HAP-1 (cell line): Measurements from ENCODE around the gene LRRC28.

Source experiments
- DNase-seq, 2 experiments: peaks; one replicate each; pipeline ENCODE4 v3.0.0-alpha.2; 2016 to 2020; ENCODE audit warnings: low spot score in 2 of 2
- H3K27me3 ChIP-seq: fragments of 250-450 bp; sonication (Bioruptor Pico); 2 replicates; pipeline ENCODE4 v1.5.1; 2020; ENCODE audit warnings: low read depth, mild to moderate bottlenecking, moderate library complexity
- H3K36me3 ChIP-seq: fragments of 250-450 bp; sonication (Bioruptor Pico); replicated peaks from 2 replicates; pipeline ENCODE4 v1.5.1; 2020; ENCODE audit warnings: mild to moderate bottlenecking
- H3K4me1 ChIP-seq: fragments of 250-450 bp; sonication (Bioruptor Pico); 2 replicates; pipeline ENCODE4 v1.5.1; 2020; ENCODE audit warnings: mild to moderate bottlenecking
- H3K4me3 ChIP-seq: fragments of 250-450 bp; sonication (Bioruptor Pico); 2 replicates; pipeline ENCODE4 v1.5.1; 2020; ENCODE audit warnings: mild to moderate bottlenecking, moderate library complexity
- H3K9me3 ChIP-seq: fragments of 250-450 bp; sonication (Bioruptor Pico); 2 replicates; pipeline ENCODE4 v1.5.1; 2020; ENCODE audit warnings: mild to moderate bottlenecking, moderate library complexity
- in situ Hi-C: fragments of 300-500 bp; cut with MboI; formaldehyde crosslinking; loops from 3 replicates; pipeline ENCODE4 v1.14.3; 2020; ENCODE audit warnings: low sequenced_read_pairs, inconsistent platforms, mixed read lengths

Gene LRRC28

DNA sequence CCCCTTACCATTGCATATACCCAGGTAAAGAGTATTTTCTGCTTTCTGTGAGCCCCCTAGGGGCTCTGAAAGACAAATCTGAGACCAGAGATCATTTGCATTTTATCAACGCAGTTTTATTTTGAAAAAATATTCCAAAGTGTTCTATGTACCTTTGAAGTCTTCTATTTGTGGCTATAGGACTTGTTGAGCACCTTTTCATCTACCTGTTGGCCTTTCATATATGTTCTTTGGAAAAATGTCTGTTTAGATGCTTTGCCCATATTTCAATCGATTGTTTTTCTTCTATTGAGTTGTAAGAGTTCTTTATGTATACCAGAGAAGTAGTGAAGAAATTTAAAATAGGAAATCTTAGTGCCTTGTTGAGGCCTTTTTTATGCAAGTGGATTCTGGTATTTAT lies 94.0 kb downstream of the LRRC28 start:
- no peaks in the 10 kb centered on the region for H3K36me3 ChIP-seq
- DNase-seq: no peak
- H3K27me3 ChIP-seq: no peaks in the 10 kb centered on the region
- in situ Hi-C loops: no loop called here
- peaks cover 9% of the 10 kb centered on the region for H3K4me1 ChIP-seq
- H3K9me3 ChIP-seq: no peaks in the 10 kb centered on the region
- H3K4me3 ChIP-seq: no peak overlapping the region

DNA sequence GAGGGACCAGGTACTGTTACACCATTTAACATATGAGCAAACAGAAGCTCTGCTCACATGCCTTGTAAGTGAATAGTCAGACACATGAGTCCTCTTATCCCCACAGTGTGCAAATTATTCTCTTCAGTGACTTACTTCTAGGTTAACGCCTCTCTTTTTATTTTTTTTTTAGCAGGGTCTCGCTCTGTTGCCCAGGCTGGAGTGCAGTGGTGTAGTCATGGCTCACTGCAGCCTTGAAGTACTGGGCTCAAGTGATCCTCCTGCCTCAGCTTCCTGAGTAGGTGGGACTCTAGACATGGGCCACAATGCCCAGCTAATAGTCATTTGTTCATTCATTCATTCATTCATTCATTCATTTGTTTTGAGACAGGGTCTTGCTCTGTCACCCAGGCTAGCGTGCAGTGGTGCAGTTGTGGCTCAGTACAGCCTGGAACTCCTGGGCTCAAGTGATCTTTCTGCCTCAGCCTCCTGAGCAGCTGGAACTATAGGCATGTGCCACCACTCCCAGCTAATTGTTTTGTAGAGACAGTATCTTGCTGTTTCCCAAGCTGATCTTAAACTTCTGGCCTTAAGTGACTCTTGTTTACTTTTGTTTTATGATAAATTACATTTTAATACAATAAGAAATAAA lies 94.7 kb downstream of the LRRC28 start:
- DNase-seq: no peak
- no peaks in the 10 kb centered on the region for H3K9me3 ChIP-seq
- H3K4me1 ChIP-seq: peaks cover 9% of the 10 kb centered on the region
- in situ Hi-C loops: no loop called here
- H3K4me3 ChIP-seq: no peak overlapping the region
- no peaks in the 10 kb centered on the region for H3K36me3 ChIP-seq
- no peaks in the 10 kb centered on the region for H3K27me3 ChIP-seq

DNA sequence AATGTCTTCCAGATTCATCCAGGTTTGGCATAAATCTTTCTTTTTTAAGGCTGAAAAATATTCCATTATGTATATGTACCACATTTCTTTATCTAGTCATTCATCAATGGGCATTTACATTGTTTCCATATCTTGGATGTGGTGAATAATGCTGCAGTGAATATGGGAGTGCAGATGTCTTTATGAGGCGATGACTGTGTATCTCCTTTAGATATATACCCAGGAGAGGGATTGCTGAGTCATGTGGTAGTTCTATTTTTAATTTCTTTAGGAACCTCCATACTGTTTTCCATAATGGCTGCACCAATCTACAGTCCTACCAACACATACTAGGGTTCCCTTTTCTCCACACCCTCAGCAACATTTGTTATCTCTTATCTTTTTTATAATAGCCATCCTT lies 96.3 kb downstream of the LRRC28 start:
- Histone ChIP-seq H3K4me1 (peaks cover 9% of the 10 kb centered on the region), H3K4me3 (no peak overlapping the region), H3K9me3 (no peaks in the 10 kb centered on the region), H3K36me3 (no peaks in the 10 kb centered on the region), H3K27me3 (no peaks in the 10 kb centered on the region)
- no peak for DNase-seq
- in situ Hi-C loops: no loop called here

DNA sequence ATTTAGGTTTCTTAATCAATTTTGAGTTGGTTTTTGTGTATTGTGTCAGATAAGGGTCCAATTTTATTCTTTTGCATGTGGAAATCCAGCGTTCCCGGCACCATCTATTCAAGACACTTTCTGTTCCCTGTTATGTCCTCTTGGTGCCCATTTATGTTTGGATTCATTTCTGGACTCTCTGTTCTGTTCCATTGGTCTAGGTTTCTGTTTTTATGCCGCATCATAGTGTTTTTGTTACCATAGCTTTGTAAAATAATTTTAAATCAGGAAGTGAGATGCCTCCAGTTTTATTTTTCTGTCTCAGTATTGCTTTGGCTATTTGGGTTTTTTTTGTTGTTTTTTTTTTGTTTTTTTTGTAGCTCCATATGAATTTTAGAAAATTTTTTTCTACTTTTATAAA lies 97.1 kb downstream of the LRRC28 start:
- in situ Hi-C loops: no loop called here
- peaks cover 9% of the 10 kb centered on the region for H3K4me1 ChIP-seq
- no peaks in the 10 kb centered on the region for H3K9me3 ChIP-seq
- H3K27me3 ChIP-seq: no peaks in the 10 kb centered on the region
- no peaks in the 10 kb centered on the region for H3K36me3 ChIP-seq
- DNase-seq: no peak
- no peak overlapping the region for H3K4me3 ChIP-seq

DNA sequence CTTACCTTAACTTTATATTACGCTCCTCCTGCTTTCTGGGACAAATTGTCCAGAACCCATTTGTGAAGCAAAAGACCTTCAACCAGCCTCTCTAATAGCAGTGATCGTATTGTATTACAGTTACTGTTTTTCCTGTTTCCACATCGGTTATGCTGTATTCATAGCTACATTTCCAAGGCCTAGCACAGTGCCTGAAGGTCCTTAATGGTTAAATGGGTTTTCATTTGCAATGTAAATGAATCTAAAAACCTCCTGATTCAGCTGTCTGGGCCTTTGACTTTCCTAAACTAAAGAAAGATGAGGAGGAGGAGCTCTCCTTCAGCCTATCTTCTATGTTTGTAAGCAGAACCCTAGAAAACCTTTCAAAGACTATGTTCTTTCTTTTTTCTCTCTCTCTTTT lies 99.1 kb downstream of the LRRC28 start:
- Histone ChIP-seq H3K36me3 (no peaks in the 10 kb centered on the region), H3K4me1 (no peaks in the 10 kb centered on the region), H3K27me3 (no peaks in the 10 kb centered on the region), H3K4me3 (no peak overlapping the region), H3K9me3 (no peaks in the 10 kb centered on the region)
- DNase-seq: no peak
- in situ Hi-C loops: no loop called here

DNA sequence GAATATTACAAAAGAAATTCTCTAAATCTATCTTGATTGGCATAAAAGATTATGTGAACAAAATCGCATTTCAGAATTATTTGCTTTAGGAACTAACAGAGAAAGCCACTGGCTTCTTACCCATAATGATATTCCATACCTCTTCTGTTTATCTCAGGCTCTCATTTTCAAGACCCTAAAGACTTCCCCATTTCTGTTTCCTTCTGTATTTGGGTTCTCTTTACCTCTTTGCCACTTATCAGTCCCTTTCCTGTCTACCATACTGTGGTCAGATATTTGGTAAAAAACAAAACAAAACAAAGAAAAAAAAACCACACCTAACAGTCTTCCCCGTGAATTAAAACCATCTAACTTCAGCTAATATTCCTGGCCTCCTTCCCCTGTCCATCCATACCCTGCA lies 108.5 kb downstream of the LRRC28 start:
- Histone ChIP-seq H3K36me3 (no peaks in the 10 kb centered on the region; the same call in 1 of the 2 replicates), H3K27me3 (no peaks in the 10 kb centered on the region), H3K9me3 (no peaks in the 10 kb centered on the region), H3K4me3 (no peak overlapping the region), H3K4me1 (no peaks in the 10 kb centered on the region)
- DNase-seq: no peak
- in situ Hi-C loops: no loop called here

DNA sequence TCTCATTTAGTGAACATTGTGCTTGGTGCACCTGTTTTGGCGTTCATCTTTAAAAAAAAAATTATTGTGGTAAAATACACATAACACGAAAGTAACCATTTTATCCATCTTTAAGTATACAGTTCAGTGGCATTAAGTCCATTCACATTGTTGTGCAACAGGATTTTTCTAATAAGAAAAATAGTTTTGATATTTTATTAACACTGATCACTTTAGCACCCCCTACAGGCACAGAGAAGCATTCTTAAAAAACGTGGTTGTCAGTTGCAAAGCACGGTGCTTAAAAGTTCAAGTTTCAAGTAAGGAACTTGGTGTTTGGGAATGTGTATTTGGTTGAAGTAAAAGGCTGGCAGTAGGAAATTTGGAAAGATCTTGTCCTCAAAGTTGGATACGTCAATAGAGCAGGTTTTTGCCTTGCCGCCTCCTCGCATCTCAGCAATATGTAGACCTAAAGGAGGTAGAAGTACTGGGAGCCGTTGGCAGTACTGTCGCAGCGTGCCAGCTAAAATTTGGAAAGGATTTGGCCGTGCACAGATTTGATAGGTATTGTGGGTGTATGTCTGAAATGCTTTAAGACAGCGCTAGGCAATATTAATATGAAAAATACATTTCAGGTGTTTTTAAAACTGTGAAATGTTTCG lies 110.4 kb downstream of the LRRC28 start:
- Histone ChIP-seq H3K4me1 (no peaks in the 10 kb centered on the region), H3K4me3 (no peak overlapping the region), H3K27me3 (no peaks in the 10 kb centered on the region), H3K36me3 (no peaks in the 10 kb centered on the region; the same call in 1 of the 2 replicates), H3K9me3 (no peaks in the 10 kb centered on the region)
- in situ Hi-C loops: no loop called here
- DNase-seq: peak; percentile 14 to 27

DNA sequence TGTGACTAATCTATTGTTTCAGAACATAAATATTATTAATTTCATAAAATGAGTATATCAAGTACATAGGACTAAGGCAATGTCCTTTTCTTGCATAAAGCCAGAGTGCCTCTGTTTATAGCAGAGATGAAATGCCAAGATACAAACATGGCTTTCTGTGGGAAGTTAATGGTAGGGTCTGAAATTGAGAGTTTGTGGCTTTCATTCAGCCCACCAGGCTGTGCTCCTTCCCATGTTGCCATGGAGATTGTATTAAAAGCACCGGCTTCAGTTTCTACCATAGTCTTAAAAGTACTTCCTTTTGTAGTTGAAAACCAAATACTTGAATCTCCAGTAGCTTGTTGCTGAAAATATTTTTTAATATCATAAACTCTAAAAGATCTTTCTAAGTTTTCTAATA lies 114.0 kb downstream of the LRRC28 start:
- in situ Hi-C loops: no loop called here
- no peak for DNase-seq
- H3K27me3 ChIP-seq: no peaks in the 10 kb centered on the region
- no peak overlapping the region for H3K4me3 ChIP-seq
- H3K36me3 ChIP-seq: no peaks in the 10 kb centered on the region; the same call in 1 of the 2 replicates
- H3K9me3 ChIP-seq: no peaks in the 10 kb centered on the region
- no peaks in the 10 kb centered on the region for H3K4me1 ChIP-seq

DNA sequence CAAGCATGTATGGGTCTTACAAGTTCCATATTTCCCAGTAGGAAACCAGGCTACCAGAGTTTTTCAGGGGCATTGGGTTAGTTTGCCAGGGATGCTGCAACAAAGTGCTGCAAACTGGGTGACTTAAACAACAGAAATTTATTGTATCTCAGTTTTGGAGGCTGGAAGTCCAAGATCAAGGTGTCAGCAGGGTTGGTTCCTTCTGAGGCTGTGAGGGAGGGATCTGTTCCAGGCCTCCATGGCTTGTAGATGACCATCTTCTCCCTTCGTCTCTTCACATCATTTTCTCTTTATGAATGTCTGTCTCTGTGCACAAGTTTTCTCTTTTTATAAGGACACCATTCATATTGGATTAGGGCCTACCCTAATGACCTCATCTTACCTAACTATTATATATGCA lies 114.7 kb downstream of the LRRC28 start:
- DNase-seq: no peak
- Histone ChIP-seq H3K4me1 (no peaks in the 10 kb centered on the region), H3K36me3 (no peaks in the 10 kb centered on the region; the same call in 1 of the 2 replicates), H3K4me3 (no peak overlapping the region), H3K9me3 (no peaks in the 10 kb centered on the region), H3K27me3 (no peaks in the 10 kb centered on the region)
- in situ Hi-C loops: no loop called here

DNA sequence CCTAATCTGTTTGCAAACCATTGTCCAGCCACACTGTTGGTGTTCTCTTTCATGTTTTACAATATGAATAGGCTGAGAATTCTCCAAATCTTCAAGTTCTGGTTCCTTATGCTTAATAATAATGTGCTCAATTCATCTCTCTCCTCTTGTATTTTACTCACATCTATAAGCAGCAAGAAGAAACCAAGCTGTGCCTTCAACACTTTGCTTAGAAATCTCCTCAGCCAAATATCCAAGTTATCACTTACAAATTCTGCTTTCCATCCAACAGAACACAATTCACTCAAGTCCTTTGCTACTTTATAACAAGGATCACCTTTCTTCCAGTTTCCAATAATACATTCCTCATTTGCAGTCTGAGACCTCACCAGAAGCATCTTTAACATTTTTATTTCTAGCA lies 117.5 kb downstream of the LRRC28 start:
- no peak for DNase-seq
- H3K36me3 ChIP-seq: no peaks in the 10 kb centered on the region
- in situ Hi-C loops: no loop called here
- no peaks in the 10 kb centered on the region for H3K27me3 ChIP-seq
- no peaks in the 10 kb centered on the region for H3K4me1 ChIP-seq
- H3K4me3 ChIP-seq: no peak overlapping the region
- H3K9me3 ChIP-seq: no peaks in the 10 kb centered on the region

DNA sequence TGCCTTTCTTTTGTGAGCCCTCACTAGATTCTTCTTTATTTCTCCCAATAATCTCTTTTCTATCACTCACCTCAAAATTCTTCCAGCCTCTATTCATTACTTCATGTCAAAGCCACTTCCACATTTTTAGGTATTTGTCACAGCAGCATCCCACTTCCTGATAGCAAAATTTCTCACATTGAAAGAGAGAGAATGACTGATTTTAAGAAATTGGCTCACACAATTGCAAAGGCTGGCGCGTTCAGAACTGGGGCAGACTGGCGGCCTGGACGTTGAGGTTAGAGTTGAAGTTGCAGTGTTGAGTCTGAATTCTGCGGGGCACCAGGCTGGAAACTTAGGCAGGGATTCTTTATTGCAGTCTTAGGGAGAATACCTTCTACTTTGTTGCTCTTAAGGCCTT lies 117.9 kb downstream of the LRRC28 start:
- Histone ChIP-seq H3K27me3 (no peaks in the 10 kb centered on the region), H3K36me3 (no peaks in the 10 kb centered on the region), H3K9me3 (no peaks in the 10 kb centered on the region), H3K4me1 (no peaks in the 10 kb centered on the region), H3K4me3 (no peak overlapping the region)
- DNase-seq: no peak
- in situ Hi-C loops: no loop called here

DNA sequence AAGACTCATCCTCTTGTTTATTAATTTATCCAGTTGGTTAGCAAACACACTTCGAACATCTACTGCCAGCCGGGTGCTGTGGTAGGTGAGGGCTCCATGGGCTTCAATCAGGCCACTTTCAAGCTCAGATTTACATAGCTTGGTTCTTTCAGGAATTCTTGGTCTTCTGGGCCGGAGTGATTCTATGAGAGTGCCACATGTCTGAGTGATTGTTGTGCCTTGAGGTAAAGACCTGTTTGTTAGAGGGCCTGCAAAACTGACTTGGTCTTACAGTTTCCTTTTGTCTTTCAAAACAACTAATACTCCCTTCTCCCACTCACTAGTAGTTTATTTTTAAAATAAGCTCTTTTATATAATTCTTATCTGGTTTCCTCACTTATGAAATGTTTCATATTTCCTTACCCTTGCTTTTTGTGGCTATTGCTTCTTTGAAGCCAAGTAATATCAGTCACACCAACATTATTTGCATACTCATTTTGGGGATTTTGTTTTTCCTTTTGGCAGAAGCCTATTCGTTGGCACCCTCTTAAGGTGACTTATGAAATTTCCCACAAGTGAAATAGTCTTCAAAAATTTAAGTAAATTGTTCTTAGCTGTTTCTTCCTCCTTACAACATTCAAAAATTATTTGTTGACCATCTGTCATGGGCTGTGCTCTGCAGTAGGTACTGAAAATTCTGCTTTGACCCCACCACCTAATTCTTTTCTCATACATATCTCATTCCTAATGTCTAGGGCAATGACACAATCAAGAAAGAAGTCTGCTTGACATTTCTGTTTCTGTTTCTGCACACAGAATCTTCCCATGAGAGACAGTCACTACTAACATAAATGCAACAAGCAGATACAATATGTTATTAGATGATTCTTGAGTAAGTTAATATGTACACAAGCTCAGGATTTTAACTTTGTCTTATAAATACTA lies 120.2 kb downstream of the LRRC28 start:
- DNase-seq: no peak
- no peaks in the 10 kb centered on the region for H3K36me3 ChIP-seq
- in situ Hi-C loops: no loop called here

DNA sequence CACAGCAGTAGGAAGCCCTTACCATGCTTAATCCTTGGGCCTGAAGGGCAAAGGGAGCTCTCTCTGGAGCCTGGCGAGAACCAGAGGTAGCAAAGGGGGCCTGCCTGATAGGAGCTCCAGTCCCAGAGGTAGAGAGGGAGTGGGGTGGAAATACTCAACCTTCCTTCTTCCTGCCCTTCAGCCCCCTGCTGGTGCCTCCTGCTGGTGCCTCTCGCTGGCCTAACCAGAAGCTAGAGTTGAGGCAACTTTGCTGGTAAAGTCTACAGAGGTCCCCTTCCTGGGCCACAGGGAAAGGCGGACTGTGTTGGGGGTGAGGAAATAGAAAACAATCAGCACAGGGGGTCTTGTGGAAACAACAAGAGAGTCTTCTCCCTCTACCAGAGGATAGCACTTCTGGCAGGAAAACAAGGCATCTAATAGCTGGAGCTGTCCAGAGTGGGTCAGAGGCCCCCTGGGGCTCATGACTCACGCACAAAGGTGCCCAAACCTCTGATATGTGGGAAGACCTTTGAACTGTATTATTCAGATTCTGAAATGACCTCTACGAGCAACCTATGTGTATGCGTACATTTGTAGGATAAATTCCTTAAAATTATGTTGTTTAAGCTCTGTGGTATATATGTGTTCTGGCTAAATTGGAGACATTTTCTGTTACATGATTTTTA lies 133.9 kb downstream of the LRRC28 start:
- H3K36me3 ChIP-seq: no peaks in the 10 kb centered on the region
- DNase-seq: no peak
- H3K4me1 ChIP-seq: peaks cover 13% of the 10 kb centered on the region
- H3K4me3 ChIP-seq: no peak overlapping the region
- H3K27me3 ChIP-seq: no peaks in the 10 kb centered on the region
- no peaks in the 10 kb centered on the region for H3K9me3 ChIP-seq
- in situ Hi-C loops: no loop called here

More for the DNA sequence above, 120.2 kb downstream of the LRRC28 start:
- H3K9me3 ChIP-seq: no peaks in the 10 kb centered on the region
- H3K4me3 ChIP-seq: no peak overlapping the region
- H3K4me1 ChIP-seq: no peaks in the 10 kb centered on the region
- H3K27me3 ChIP-seq: no peaks in the 10 kb centered on the region
